GM21381 (cell line): ENCODE measurements around the gene POC1A.

Experiments
- ATAC-seq: cut with Tn5 transposase; IDR thresholded peaks from one replicate; pipeline ENCODE4 v1.9.1; 2021; ENCODE audit warnings: mild to moderate bottlenecking, moderate library complexity; ENCODE audit not compliant: unreplicated experiment

Gene POC1A

DNA sequence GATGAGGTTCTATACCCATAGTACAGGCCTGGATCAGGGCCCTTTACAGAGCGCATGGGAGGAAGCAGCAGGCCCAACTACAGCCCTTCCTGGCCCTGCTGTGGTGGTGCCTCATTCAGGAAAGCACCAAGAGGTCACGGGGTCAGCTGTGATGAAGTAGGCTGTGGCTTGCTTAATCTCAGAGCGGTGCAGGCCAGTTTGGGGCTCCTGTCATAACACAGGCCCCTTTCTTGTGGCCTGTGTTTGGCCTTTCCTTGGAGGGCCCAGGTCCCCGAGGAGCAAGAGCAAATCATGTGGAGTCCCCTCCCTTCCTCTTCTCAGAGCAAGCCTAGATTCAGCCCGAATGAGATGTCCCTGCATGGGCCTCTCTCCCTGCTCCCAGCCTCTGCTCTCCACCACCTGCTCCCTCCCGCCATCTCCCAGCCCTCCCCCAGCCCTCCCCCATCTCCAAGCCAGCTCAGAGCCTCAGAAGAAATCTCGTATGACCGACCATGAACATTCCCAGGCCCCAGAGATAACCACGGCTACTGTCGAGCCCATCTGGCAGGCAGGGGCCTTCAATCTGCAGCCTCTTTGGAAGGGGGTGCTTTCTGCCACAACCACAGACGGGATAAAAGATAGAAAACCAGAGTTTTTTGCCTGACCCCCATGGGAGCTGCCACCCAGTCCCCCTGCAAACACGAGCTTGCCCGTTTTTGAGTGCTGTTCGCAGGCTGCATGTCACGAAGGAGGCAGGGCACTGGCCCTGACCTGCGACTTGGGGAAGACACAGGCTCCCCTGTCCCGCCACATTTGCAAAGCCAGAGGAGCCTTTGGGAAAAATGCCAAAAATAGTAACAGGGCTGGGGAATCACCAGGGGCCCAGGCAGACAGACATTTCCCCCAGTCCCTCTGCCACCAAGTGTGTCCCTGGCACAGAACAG, 65.5 kb downstream of the POC1A start:
- no peak for ATAC-seq

- ATAC-seq = no peak
These were observed 66.5 kb downstream of the POC1A start for GRCh38 chr3:52087731-52088130.

- no peak for ATAC-seq
These were observed 67.1 kb downstream of the POC1A start for GRCh38 chr3:52086976-52087663.

DNA sequence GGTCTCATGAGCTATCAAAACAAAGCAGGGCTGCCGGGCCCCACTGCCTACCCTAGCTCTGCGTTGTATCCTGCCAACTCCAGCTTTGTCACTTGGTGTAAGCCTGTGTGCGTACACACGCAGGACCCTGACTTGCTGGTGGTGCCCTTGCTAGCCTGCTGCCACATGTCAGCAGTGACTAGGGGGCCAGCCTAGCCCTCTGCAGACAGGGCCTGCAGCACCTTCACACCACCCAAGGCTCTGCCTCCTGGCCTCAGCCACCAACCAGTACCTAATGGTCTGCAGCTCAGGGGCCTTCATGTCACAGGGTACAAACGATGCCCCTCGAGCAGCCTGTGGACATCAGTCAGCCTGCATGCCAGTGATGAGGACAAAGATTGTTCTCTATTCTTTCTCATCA, 67.8 kb downstream of the POC1A start:
- ATAC-seq = no peak

GRCh38 chr3:52085681-52086282, 68.4 kb downstream of the POC1A start:
- no peak for ATAC-seq

DNA sequence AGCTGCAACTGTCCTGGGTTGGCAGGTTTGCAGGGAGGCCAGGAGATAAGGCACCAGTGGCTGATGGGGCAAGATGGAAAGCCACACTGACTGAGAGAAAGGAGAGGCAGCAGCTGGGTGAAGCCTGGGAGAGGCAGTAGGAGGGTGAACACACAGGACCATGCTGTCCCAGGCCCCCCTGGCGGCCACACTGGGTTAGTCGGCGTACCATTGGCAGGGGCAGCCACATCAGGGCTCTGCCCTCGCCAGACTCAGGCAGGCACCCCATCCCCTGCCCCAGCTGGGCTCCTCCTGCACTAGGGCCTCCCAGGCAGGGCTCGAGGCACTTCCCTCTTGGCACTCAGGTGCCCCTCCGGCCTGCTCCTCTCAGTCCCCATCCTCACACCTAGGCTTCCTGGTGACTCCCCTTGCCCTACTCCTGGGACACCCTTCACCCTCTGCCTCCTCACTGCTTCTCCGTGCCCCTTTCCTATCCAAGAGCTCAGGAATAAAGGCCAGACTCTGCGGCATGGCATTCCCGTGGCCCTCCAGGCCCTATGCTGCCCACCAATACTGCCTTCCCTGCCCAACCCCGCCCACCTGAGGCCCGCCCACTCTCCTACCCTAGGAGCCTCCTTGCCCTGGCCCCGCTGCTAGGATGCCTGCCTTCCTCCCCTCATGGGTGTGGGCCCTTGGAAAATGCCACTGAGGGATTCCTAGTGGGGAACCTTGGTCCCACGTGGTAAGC, 69.1 kb downstream of the POC1A start:
- no peak for ATAC-seq

DNA sequence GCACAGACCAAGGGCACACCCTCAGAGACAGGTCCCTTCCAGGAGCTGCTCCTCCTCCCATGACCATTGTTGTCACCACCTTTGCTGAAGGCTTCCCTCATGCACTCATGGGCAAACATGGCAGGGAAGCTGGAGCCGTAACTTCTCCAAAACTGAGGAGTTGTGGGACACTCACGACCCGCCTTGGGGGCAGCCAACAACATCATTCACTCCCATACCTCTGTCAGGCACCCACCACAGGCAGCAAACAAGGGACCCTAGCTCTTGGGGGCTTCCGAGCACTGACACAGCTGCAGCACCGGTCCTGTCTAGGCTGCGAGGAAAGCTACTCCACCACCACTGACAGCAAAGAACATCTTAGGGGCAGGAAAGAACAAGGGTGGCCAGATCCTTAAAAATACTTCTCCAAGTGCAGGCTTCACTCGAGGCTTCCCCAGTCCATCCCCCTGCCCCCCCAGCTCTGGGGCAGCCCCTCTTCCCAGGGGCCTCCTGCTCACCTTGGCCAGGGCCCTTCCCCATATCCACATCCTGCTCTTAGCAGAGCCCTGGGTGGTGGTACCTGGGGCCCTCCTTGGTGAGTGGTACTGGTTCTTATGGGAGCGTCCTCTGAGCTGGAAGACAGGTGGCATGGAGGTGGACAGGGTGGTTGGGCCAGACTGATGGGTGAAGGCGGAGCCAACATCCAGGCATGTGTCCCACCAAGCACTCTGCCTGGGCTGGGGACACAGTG, 69.8 kb downstream of the POC1A start:
- no peak for ATAC-seq

- ATAC-seq = no peak
These were observed 70.6 kb downstream of the POC1A start for GRCh38 chr3:52083556-52084087.

DNA sequence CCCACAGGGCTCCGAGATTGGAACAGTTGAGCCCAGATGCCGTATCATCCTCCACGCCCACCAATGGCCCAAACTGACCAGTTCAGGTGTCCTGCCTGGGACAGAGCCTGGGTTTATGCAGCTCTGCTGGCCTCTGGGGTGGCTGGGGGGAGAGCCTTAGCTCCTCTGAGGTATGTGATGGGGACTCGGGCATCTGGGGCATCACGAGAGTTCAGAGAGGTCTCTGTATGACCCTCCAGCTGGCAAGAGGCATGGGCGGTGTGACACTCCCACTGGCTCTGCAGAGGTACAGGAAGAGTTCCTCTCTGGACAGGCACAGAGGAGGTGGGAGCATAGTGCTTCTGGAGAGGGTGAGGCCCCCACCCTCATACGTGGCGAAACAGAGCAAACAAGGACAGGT, 71.3 kb downstream of the POC1A start:
- no peak for ATAC-seq

DNA sequence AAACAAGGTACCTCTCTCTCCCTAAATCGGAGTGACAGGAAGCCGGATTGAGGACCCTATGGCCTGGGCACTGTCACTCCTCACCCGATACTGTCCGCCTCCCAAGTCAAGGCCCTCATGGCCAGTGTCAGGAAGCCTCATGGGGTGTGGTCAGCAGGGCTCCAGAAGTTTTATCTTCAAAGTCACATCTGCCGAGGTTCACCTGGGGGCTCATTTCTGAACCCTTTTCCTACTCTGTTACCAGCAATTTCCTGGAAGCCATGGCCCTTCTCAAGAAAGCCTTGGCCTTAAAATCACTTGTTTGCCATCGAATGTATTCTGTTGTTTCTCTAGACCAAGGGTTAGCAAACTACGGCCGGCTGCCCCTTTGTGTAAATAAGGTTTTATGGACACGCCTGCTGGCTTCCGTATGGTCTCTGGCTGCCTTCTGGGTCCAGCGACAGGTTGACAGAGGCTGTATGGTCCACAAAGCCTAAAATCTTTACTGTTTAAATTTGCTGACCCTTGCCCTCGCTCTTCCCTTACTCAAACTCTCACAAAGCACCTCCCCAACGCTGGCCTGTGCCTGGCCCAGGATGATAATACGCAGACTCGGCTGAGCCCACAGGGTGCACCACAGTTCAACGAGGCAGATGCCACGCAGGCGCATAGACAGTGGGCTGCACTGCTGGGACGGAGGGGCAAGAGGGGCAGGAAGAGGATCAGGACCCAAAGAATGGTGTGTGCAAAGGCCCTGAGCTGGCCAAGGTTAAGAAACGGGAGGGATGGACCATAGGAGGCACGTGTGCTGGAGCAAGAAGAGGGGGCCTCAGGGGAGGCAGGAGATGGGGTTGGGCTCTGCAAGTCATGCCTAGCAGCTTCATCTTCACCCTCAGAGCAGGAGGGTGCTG, 73.1 kb downstream of the POC1A start:
- no peak for ATAC-seq

- ATAC-seq = no peak
These were observed 74.3 kb downstream of the POC1A start for GRCh38 chr3:52079958-52080357.

DNA sequence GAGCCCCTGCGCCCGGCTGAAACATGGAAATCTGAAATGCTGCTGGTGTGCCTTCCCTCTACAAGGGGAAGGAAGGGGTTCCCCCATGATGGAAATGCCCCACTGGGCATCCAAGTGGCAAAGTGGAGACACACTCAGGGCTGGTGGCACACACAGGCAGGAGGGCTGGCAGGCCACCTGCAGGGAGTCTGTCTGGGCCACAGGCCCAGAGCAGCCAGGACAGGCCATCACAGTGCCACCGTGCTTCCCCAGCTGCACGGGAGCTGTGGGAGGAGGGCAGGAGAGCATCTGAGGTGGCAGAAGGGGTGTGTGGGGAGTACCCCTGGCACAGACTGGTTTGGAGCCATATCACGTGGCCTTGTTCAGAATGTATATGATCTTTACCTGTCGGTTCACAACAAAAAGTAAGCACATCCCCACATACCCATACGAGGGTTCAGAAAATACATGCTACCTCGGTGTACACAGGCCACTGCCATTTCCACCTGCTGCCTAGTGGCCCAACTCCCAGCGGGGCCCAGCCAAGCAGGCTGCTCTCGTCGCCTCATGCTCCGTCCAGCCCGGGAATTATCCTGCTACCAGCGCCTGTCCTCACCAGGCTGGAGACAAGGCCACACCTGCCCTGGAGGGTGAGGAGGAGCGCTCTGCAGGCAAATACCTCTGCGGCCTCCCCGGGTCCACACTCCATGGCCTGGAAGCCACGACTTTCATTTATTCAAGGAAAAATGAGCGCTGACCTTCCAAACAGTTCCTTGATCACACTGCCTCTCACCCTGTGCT, 75.3 kb downstream of the POC1A start:
- no peak for ATAC-seq

GRCh38 chr3:52077925-52078324, 76.3 kb downstream of the POC1A start:
- ATAC-seq = no peak

GRCh38 chr3:52076896-52077780, 77.1 kb downstream of the POC1A start:
- ATAC-seq = no peak

GRCh38 chr3:52073490-52073889, 80.7 kb downstream of the POC1A start:
- ATAC-seq = no peak

- ATAC-seq = no peak
These were observed 81.8 kb downstream of the POC1A start for GRCh38 chr3:52072471-52072870.

- ATAC-seq = no peak
These were observed 82.2 kb downstream of the POC1A start for GRCh38 chr3:52072020-52072419.
